ENCODE data around the gene PDCL3. TPM values are rescaled to one million over a fixed set of nuclear protein-coding genes. Genes with fewer than 3 reads are reported as not detected.

Gene PDCL3
- polyA plus RNA-seq, 1 experiment = 10.9 TPM

GRCh38 chr2:100623033-100623715 lies 60.4 kb downstream of the PDCL3 start:
- Histone ChIP-seq H3K36me3 (ENCODE audit: control insufficient read depth, insufficient read depth, low read length) (no peaks in the 10 kb centered on the region), H3K27me3 (ENCODE audit: control insufficient read depth, insufficient read depth, low read length) (peaks cover 11% of the 10 kb centered on the region), H3K4me3 (ENCODE audit: low read depth, low read length) (no peak overlapping the region)
- no peak for TF ChIP-seq CTCF (IDR thresholded peaks at IDR 0.05; ENCODE audit: insufficient read depth, low read depth, low read length)
- ChIA-PET CTCF (interaction anchor here (5.1 kb wide), 1 partner anchor 12 kb away, joined by 19 read pairs; no protein-coding TSS in a partner anchor), POLR2A (no interaction called here)
- DNase-seq (ENCODE audit: low read depth) = no peak

GRCh38 chr2:100623930-100624329 lies 61.1 kb downstream of the PDCL3 start:
- Histone ChIP-seq H3K36me3 (ENCODE audit: control insufficient read depth, insufficient read depth, low read length) (no peaks in the 10 kb centered on the region), H3K27me3 (ENCODE audit: control insufficient read depth, insufficient read depth, low read length) (peaks cover 15% of the 10 kb centered on the region), H3K4me3 (ENCODE audit: low read depth, low read length) (no peak overlapping the region)
- ChIA-PET POLR2A (no interaction called here), CTCF (interaction anchor here (5.1 kb wide), 1 partner anchor 13 kb away, joined by 19 read pairs; no protein-coding TSS in a partner anchor)
- TF ChIP-seq CTCF (IDR thresholded peaks at IDR 0.05; ENCODE audit: insufficient read depth, low read depth, low read length) = no peak
- DNase-seq (ENCODE audit: low read depth) = no peak

- no peak for DNase-seq (ENCODE audit: low read depth)
- no peak for TF ChIP-seq CTCF (IDR thresholded peaks at IDR 0.05; ENCODE audit: insufficient read depth, low read depth, low read length)
- CTCF ChIA-PET = interaction anchor here (1.0 to 1.7 kb wide), 2 partner anchors 15 to 527 kb away, joined by 3 to 7 read pairs; partner anchors contain the start of gene TBC1D8
- Histone ChIP-seq H3K27me3 (ENCODE audit: control insufficient read depth, insufficient read depth, low read length) (peaks cover 15% of the 10 kb centered on the region), H3K4me3 (ENCODE audit: low read depth, low read length) (no peak overlapping the region), H3K36me3 (ENCODE audit: control insufficient read depth, insufficient read depth, low read length) (no peaks in the 10 kb centered on the region)
- POLR2A ChIA-PET = no interaction called here
These were observed 61.7 kb downstream of the PDCL3 start for GRCh38 chr2:100624536-100624935.

GRCh38 chr2:100625717-100626116 lies 62.9 kb downstream of the PDCL3 start:
- H3K36me3 ChIP-seq (ENCODE audit: control insufficient read depth, insufficient read depth, low read length) = no peaks in the 10 kb centered on the region
- no peak for TF ChIP-seq CTCF (IDR thresholded peaks at IDR 0.05; ENCODE audit: insufficient read depth, low read depth, low read length)
- no peak overlapping the region for H3K4me3 ChIP-seq (ENCODE audit: low read depth, low read length)
- no peak for DNase-seq (ENCODE audit: low read depth)
- peaks cover 16% of the 10 kb centered on the region for H3K27me3 ChIP-seq (ENCODE audit: control insufficient read depth, insufficient read depth, low read length)
- ChIA-PET POLR2A (no interaction called here), CTCF (interaction anchor here (1.0 to 1.7 kb wide), 3 partner anchors 16 to 526 kb away, joined by 3 to 7 read pairs (median 5); partner anchors contain the start of gene TBC1D8)

Small RNAs within 50 kb of the gene (small RNA-seq; reads per million reads assigned to genes)
- gene HMGN2P22 (ENCODE audit: insufficient read length, low read depth, low replicate concordance) = not detected

Other genes starting within 250 kb of the PDCL3 start
- 0.02 and 0.04 TPM in 2 replicates for gene LONRF2, start 240.5 kb upstream of the PDCL3 start, polyA plus RNA-seq (2011; rRNA removed)
- gene CHST10, start 145.3 kb upstream of the PDCL3 start, polyA plus RNA-seq (2011; rRNA removed) = 11.5 and 11.7 TPM in 2 replicates
- not detected in 2 replicates for gene NMS, start 92.5 kb upstream of the PDCL3 start, polyA plus RNA-seq (2011; rRNA removed)

All from BJ (cell line).